Measurements from ENCODE around the gene TMIGD3.

Gene TMIGD3

GRCh38 chr1:111474521-111474920 is 28.9 kb downstream of the TMIGD3 start:
- DNase-seq: no peak

- DNase-seq: no peak
Observed at GRCh38 chr1:111474106-111474505, 29.3 kb downstream of the TMIGD3 start.

- DNase-seq: no peak
Observed at GRCh38 chr1:111471538-111471937, 31.9 kb downstream of the TMIGD3 start.

- peak; percentile 51 to 67 for DNase-seq
Observed at GRCh38 chr1:111471012-111471411, 32.4 kb downstream of the TMIGD3 start.

- DNase-seq: no peak
Observed at GRCh38 chr1:111470596-111470995, 32.8 kb downstream of the TMIGD3 start.

GRCh38 chr1:111469539-111469938 is 33.9 kb downstream of the TMIGD3 start:
- no peak for DNase-seq

- DNase-seq: no peak
Observed at GRCh38 chr1:111468717-111469100, 34.7 kb downstream of the TMIGD3 start.

GRCh38 chr1:111467865-111468716 is 35.3 kb downstream of the TMIGD3 start:
- no peak for DNase-seq

GRCh38 chr1:111466480-111466879 is 37.0 kb downstream of the TMIGD3 start:
- DNase-seq: no peak

- DNase-seq: no peak
Observed at GRCh38 chr1:111465754-111466153, 37.7 kb downstream of the TMIGD3 start.

GRCh38 chr1:111463029-111463683 is 40.3 kb downstream of the TMIGD3 start:
- no peak for DNase-seq

- DNase-seq: no peak
Observed at GRCh38 chr1:111462370-111463028, 40.9 kb downstream of the TMIGD3 start.

- DNase-seq: no peak
Observed at GRCh38 chr1:111461765-111462164, 41.7 kb downstream of the TMIGD3 start.

GRCh38 chr1:111455642-111456031 is 47.8 kb downstream of the TMIGD3 start:
- DNase-seq: no peak

GRCh38 chr1:111454859-111455641 is 48.4 kb downstream of the TMIGD3 start:
- DNase-seq: no peak

- no peak for DNase-seq
Observed at GRCh38 chr1:111453706-111454105, 49.7 kb downstream of the TMIGD3 start.

GRCh38 chr1:111452581-111452980 is 50.9 kb downstream of the TMIGD3 start:
- DNase-seq: no peak

GRCh38 chr1:111450185-111450584 is 53.2 kb downstream of the TMIGD3 start:
- DNase-seq: no peak

- DNase-seq: no peak
Observed at GRCh38 chr1:111449703-111450017, 53.8 kb downstream of the TMIGD3 start.

- DNase-seq: peak; percentile 88 to 90
Observed at GRCh38 chr1:111448918-111449702, 54.3 kb downstream of the TMIGD3 start, which contains the start of the genes ATP5PB and WDR77. Gene ATP5PB, plus strand, starts transcription at chr1:111449464. Its CDS starts 78 bp downstream, at chr1:111449542. Gene WDR77, minus strand, starts transcription at chr1:111449256. Its CDS starts 87 bp downstream, at chr1:111449169.

GRCh38 chr1:111448482-111448917 is 54.9 kb downstream of the TMIGD3 start:
- DNase-seq: peak; percentile 35 to 43

Data from activated CD4-positive, alpha-beta T cell treated with anti-CD3 and anti-CD28 coated beads, Interleukin-2, amount 50 U/mL, for 48 hours (primary cell).